ENCODE measurements around the gene G3BP1. TPM values are rescaled to one million over a fixed set of nuclear protein-coding genes. Genes with fewer than 3 reads are reported as not detected.

The G3BP1 gene
- total and polyA plus RNA-seq, 2 donors (not counting 1 experiment from before 2014, with no cell fraction given): 68.2 to 132 TPM

GRCh38 chr5:151735646-151736045, 36.1 kb upstream of the G3BP1 start:
- Histone ChIP-seq H3K9me3 (ENCODE audit: control insufficient read depth, insufficient read depth, low read depth, low read length) (no peaks in the 10 kb centered on the region), H3K27ac (ENCODE audit: insufficient read depth, low read length) (no peak overlapping the region), H3K4me3 (replicated peaks in 1 of 4; ENCODE audit: control extremely low read depth in 1 of 4, insufficient read depth in 1 of 4, low read depth in 3 of 4, low read length in 4 of 4) (no peak overlapping the region), H3K36me3 (ENCODE audit: control insufficient read depth, insufficient read depth, low read length) (no peaks in the 10 kb centered on the region), H3K9ac (ENCODE audit: insufficient read depth, low read length) (no peak overlapping the region), H3K4me1 (ENCODE audit: control insufficient read depth, extremely low read depth, insufficient read depth, low read length) (peaks cover 10% of the 10 kb centered on the region), H2AFZ (ENCODE audit: low read length) (no peak overlapping the region), H3K79me2 (ENCODE audit: control insufficient read depth, insufficient read depth, low read length) (no peaks in the 10 kb centered on the region), H3K4me2 (ENCODE audit: extremely low read depth, insufficient read depth, low read length) (no peak overlapping the region), H4K20me1 (ENCODE audit: control insufficient read depth, extremely low read depth, insufficient read depth, low read length) (no peaks in the 10 kb centered on the region), H3K27me3 (ENCODE audit: control insufficient read depth, insufficient read depth, low read length) (no peaks in the 10 kb centered on the region)
- DNase-seq (ENCODE audit: low read depth in 2 of 2): no peak
- TF ChIP-seq, protein P1, sequence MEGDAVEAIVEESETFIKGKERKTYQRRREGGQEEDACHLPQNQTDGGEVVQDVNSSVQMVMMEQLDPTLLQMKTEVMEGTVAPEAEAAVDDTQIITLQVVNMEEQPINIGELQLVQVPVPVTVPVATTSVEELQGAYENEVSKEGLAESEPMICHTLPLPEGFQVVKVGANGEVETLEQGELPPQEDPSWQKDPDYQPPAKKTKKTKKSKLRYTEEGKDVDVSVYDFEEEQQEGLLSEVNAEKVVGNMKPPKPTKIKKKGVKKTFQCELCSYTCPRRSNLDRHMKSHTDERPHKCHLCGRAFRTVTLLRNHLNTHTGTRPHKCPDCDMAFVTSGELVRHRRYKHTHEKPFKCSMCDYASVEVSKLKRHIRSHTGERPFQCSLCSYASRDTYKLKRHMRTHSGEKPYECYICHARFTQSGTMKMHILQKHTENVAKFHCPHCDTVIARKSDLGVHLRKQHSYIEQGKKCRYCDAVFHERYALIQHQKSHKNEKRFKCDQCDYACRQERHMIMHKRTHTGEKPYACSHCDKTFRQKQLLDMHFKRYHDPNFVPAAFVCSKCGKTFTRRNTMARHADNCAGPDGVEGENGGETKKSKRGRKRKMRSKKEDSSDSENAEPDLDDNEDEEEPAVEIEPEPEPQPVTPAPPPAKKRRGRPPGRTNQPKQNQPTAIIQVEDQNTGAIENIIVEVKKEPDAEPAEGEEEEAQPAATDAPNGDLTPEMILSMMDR (conservative IDR thresholded peaks at IDR 0.05 in 1 of 2, IDR thresholded peaks at IDR 0.05 in 1 of 2; ENCODE audit: low read depth in 1 of 2, low read length in 2 of 2): no peak
- no peak for TF ChIP-seq EZH2 (IDR thresholded peaks at IDR 0.05; ENCODE audit: low read length, missing control alignments)

DNA sequence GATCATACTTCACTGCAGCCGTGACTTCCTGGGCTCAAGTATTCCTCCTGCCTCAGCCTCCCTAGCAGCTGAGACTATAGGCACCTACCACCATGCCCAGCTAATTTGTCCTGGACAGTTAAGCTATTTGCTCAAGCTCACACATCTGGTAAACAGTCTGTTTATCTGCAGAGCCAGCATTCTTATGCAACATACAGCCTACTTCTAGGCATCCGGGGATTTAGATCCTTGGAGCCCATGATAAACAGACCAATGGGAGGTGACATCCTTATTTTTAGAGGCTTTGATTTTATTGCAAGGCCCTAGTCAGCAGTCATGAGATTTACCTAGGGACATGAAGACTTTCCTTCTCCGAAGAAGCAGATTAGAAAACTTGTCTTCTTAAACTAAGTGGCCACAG, 34.3 kb upstream of the G3BP1 start:
- TF ChIP-seq, protein P1 (conservative IDR thresholded peaks at IDR 0.05 in 1 of 2, IDR thresholded peaks at IDR 0.05 in 1 of 2; ENCODE audit: low read depth in 1 of 2, low read length in 2 of 2): no peak
- no peak for TF ChIP-seq EZH2 (IDR thresholded peaks at IDR 0.05; ENCODE audit: low read length, missing control alignments)
- H3K9ac ChIP-seq (ENCODE audit: insufficient read depth, low read length): no peak overlapping the region
- no peak overlapping the region for H3K27ac ChIP-seq (ENCODE audit: insufficient read depth, low read length)
- no peak overlapping the region for H3K4me3 ChIP-seq (replicated peaks in 1 of 4; ENCODE audit: control extremely low read depth in 1 of 4, insufficient read depth in 1 of 4, low read depth in 3 of 4, low read length in 4 of 4)
- no peaks in the 10 kb centered on the region for H3K27me3 ChIP-seq (ENCODE audit: control insufficient read depth, insufficient read depth, low read length)
- H3K9me3 ChIP-seq (ENCODE audit: control insufficient read depth, insufficient read depth, low read depth, low read length): no peaks in the 10 kb centered on the region
- H3K36me3 ChIP-seq (ENCODE audit: control insufficient read depth, insufficient read depth, low read length): no peaks in the 10 kb centered on the region
- no peak overlapping the region for H3K4me2 ChIP-seq (ENCODE audit: extremely low read depth, insufficient read depth, low read length)
- no peaks in the 10 kb centered on the region for H4K20me1 ChIP-seq (ENCODE audit: control insufficient read depth, extremely low read depth, insufficient read depth, low read length)
- H3K4me1 ChIP-seq (ENCODE audit: control insufficient read depth, extremely low read depth, insufficient read depth, low read length): peaks cover 22% of the 10 kb centered on the region
- no peak overlapping the region for H2AFZ ChIP-seq (ENCODE audit: low read length)
- no peak for DNase-seq (ENCODE audit: low read depth in 2 of 2)
- no peaks in the 10 kb centered on the region for H3K79me2 ChIP-seq (ENCODE audit: control insufficient read depth, insufficient read depth, low read length)

- TF ChIP-seq, protein P1 (conservative IDR thresholded peaks at IDR 0.05 in 1 of 2, IDR thresholded peaks at IDR 0.05 in 1 of 2; ENCODE audit: low read depth in 1 of 2, low read length in 2 of 2): no peak
- no peak for TF ChIP-seq EZH2 (IDR thresholded peaks at IDR 0.05; ENCODE audit: low read length, missing control alignments)
- no peak overlapping the region for H3K9ac ChIP-seq (ENCODE audit: insufficient read depth, low read length)
- no peak overlapping the region for H3K4me3 ChIP-seq (replicated peaks in 1 of 4; ENCODE audit: control extremely low read depth in 1 of 4, insufficient read depth in 1 of 4, low read depth in 3 of 4, low read length in 4 of 4)
- peaks cover 24% of the 10 kb centered on the region for H3K4me1 ChIP-seq (ENCODE audit: control insufficient read depth, extremely low read depth, insufficient read depth, low read length)
- H3K79me2 ChIP-seq (ENCODE audit: control insufficient read depth, insufficient read depth, low read length): no peaks in the 10 kb centered on the region
- DNase-seq (ENCODE audit: low read depth in 2 of 2): peak in 1 of 2 donors; percentile 70
- no peak overlapping the region for H3K4me2 ChIP-seq (ENCODE audit: extremely low read depth, insufficient read depth, low read length)
- H3K9me3 ChIP-seq (ENCODE audit: control insufficient read depth, insufficient read depth, low read depth, low read length): no peaks in the 10 kb centered on the region
- no peak overlapping the region for H2AFZ ChIP-seq (ENCODE audit: low read length)
- peak overlapping the region; percentile 93 for H3K27ac ChIP-seq (ENCODE audit: insufficient read depth, low read length)
- H4K20me1 ChIP-seq (ENCODE audit: control insufficient read depth, extremely low read depth, insufficient read depth, low read length): no peaks in the 10 kb centered on the region
- H3K27me3 ChIP-seq (ENCODE audit: control insufficient read depth, insufficient read depth, low read length): no peaks in the 10 kb centered on the region
- no peaks in the 10 kb centered on the region for H3K36me3 ChIP-seq (ENCODE audit: control insufficient read depth, insufficient read depth, low read length)
Measured at GRCh38 chr5:151738125-151738848, 33.5 kb upstream of the G3BP1 start.
